ENCODE data around the gene DNAJB11.
"Not testable (repeated sequence)": the region's sequence is repeated elsewhere in the genome, so short reads cannot be mapped to it uniquely, and the experiment has no call there.

- TF ChIP-seq, protein P1, sequence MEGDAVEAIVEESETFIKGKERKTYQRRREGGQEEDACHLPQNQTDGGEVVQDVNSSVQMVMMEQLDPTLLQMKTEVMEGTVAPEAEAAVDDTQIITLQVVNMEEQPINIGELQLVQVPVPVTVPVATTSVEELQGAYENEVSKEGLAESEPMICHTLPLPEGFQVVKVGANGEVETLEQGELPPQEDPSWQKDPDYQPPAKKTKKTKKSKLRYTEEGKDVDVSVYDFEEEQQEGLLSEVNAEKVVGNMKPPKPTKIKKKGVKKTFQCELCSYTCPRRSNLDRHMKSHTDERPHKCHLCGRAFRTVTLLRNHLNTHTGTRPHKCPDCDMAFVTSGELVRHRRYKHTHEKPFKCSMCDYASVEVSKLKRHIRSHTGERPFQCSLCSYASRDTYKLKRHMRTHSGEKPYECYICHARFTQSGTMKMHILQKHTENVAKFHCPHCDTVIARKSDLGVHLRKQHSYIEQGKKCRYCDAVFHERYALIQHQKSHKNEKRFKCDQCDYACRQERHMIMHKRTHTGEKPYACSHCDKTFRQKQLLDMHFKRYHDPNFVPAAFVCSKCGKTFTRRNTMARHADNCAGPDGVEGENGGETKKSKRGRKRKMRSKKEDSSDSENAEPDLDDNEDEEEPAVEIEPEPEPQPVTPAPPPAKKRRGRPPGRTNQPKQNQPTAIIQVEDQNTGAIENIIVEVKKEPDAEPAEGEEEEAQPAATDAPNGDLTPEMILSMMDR (IDR thresholded peaks at IDR 0.05): not testable (repeated sequence)
- TF ChIP-seq POLR2AphosphoS5 (IDR thresholded peaks at IDR 0.05; ENCODE audit: low read depth, low read length): not testable (repeated sequence)
Measured at GRCh38 chr3:186531694-186532093, 38.8 kb upstream of the DNAJB11 start.
